H1 (cell line): ENCODE measurements around the gene PITRM1. TPM values are rescaled to one million over a fixed set of nuclear protein-coding genes. Genes with fewer than 3 reads are reported as not detected.

Experiments used
- CTCF ChIA-PET: fragments of 300-600 bp; sonication (Branson Sonifier 250); formaldehyde crosslinking; loops from one replicate; lab custom pipeline; 2021; ENCODE audit not compliant: partially characterized antibody; lab: Charles Lee
- POLR2A ChIA-PET: fragments of 300-600 bp; sonication (Branson Sonifier 250); formaldehyde crosslinking; loops from one replicate; lab custom pipeline; 2021; ENCODE audit warnings: inconsistent platforms; ENCODE audit not compliant: partially characterized antibody; lab: Charles Lee
- DNase-seq, 2 experiments: peaks; one replicate each; pipeline versions ENCODE4 v3.0.0 to v3.0.0-alpha.2; 2010 to 2022; ENCODE audit warnings: low spot score in 2 of 2, low read depth in 1 of 2, mixed read lengths in 1 of 2
- FAIRE-seq: peaks from 2 replicates; lab custom pipeline; 2011; peaks lifted over from hg19 to GRCh38; lab: Jason Lieb, UNC
- H2AFZ ChIP-seq: 2 replicates; pipeline ENCODE4 v1.8.1; 2012; ENCODE audit warnings: low read length, inconsistent platforms
- H2AK5ac ChIP-seq: 2 replicates; pipeline ENCODE4 v1.6.1; 2013; ENCODE audit warnings: low read depth, low read length
- H2BK120ac ChIP-seq: replicated peaks from 2 replicates; pipeline ENCODE3; 2013; ENCODE audit warnings: low read depth, low read length, inconsistent platforms
- H2BK12ac ChIP-seq: 2 replicates; pipeline ENCODE4 v1.6.1; 2013; ENCODE audit warnings: low read depth, low read length
- H2BK15ac ChIP-seq: 2 replicates; pipeline ENCODE4 v1.6.1; 2013; ENCODE audit warnings: low read length
- H2BK20ac ChIP-seq: 2 replicates; pipeline ENCODE4 v1.6.1; 2013; ENCODE audit warnings: low read length
- H2BK5ac ChIP-seq: 2 replicates; pipeline ENCODE4 v1.6.1; 2013; ENCODE audit warnings: low read depth, low read length
- H3K14ac ChIP-seq: 2 replicates; pipeline ENCODE4 v1.6.1; 2013; ENCODE audit warnings: inconsistent platforms; ENCODE audit not compliant: insufficient read length
- H3K18ac ChIP-seq: 2 replicates; pipeline ENCODE4 v1.6.1; 2013; ENCODE audit warnings: low read length; ENCODE audit errors: extremely low read depth
- H3K23ac ChIP-seq: 2 replicates; pipeline ENCODE4 v1.6.1; 2013; ENCODE audit warnings: inconsistent platforms; ENCODE audit not compliant: insufficient read length
- H3K23me2 ChIP-seq: 2 replicates; pipeline ENCODE4 v1.6.1; 2013; ENCODE audit warnings: low read depth, low read length
- H3K27ac ChIP-seq: 2 replicates; pipeline ENCODE4 v1.6.1; 2011; ENCODE audit warnings: low read depth, low read length, inconsistent platforms
- H3K27me3 ChIP-seq, 4 experiments: replicated peaks in 1 of 4; 1 replicate in 1 of 4; 2 replicates in 3 of 4; pipeline versions ENCODE4 v1.6.1 to v1.8.1; 2011 to 2013; ENCODE audit warnings: low read length in 3 of 4, mild to moderate bottlenecking in 3 of 4, inconsistent platforms in 2 of 4, mixed read lengths in 2 of 4, moderate library complexity in 1 of 4; ENCODE audit not compliant: control insufficient read depth in 3 of 4, insufficient read depth in 3 of 4; ENCODE audit errors: extremely low read depth in 1 of 4
- H3K36me3 ChIP-seq, 4 experiments: 2 replicates each; pipeline versions ENCODE4 v1.6.1 to v1.8.1; 2011 to 2013; ENCODE audit warnings: mild to moderate bottlenecking in 4 of 4, low read length in 3 of 4, moderate library complexity in 2 of 4, control low read depth in 1 of 4, inconsistent platforms in 1 of 4; ENCODE audit not compliant: insufficient read depth in 4 of 4, control insufficient read depth in 2 of 4
- H3K4ac ChIP-seq: replicated peaks from 2 replicates; pipeline ENCODE3; 2013; ENCODE audit warnings: low read length, low read depth, mixed read lengths, inconsistent platforms; ENCODE audit not compliant: insufficient read length
- H3K4me1 ChIP-seq, 4 experiments: replicated peaks in 1 of 4; 1 replicate in 1 of 4; 2 replicates in 3 of 4; pipeline versions ENCODE4 v1.6.1 to v1.8.1; 2011 to 2013; ENCODE audit warnings: low read length in 3 of 4, inconsistent platforms in 2 of 4, mixed read lengths in 1 of 4; ENCODE audit not compliant: insufficient read depth in 4 of 4, control insufficient read depth in 3 of 4
- H3K4me2 ChIP-seq, 2 experiments: 2 replicates each; pipeline versions ENCODE4 v1.6.1 to v1.8.1; 2011 to 2013; ENCODE audit warnings: low read depth in 2 of 2, low read length in 2 of 2, control low read depth in 1 of 2, inconsistent platforms in 1 of 2, mild to moderate bottlenecking in 1 of 2; ENCODE audit not compliant: insufficient read depth in 1 of 2
- H3K4me3 ChIP-seq, 4 experiments: fragments of 200-600, 300-600 bp in 1 of 4; sonication (generic), shearing (Covaris generic), sonication (Bioruptor Twin) in 1 of 4; 2 replicates each; pipeline versions ENCODE4 v1.5.1 to v1.8.1; 2011 to 2016; ENCODE audit warnings: low read length in 4 of 4, low read depth in 3 of 4, control low read depth in 2 of 4, inconsistent platforms in 2 of 4, mild to moderate bottlenecking in 2 of 4, mixed read lengths in 1 of 4, moderate library complexity in 1 of 4; ENCODE audit not compliant: insufficient read depth in 2 of 4; ENCODE audit errors: extremely low read depth in 1 of 4
- H3K56ac ChIP-seq: replicated peaks from 2 replicates; pipeline ENCODE3; 2013; ENCODE audit warnings: low read depth, mild to moderate bottlenecking, mixed read lengths, low read length, inconsistent platforms; ENCODE audit not compliant: insufficient read length
- H3K79me1 ChIP-seq: 2 replicates; pipeline ENCODE4 v1.6.1; 2013; ENCODE audit warnings: low read depth, low read length, control low read depth
- H3K79me2 ChIP-seq, 2 experiments: 2 replicates each; pipeline versions ENCODE4 v1.6.1 to v1.8.1; 2012 to 2013; ENCODE audit warnings: low read length in 2 of 2, mild to moderate bottlenecking in 2 of 2, inconsistent platforms in 1 of 2; ENCODE audit not compliant: insufficient read depth in 2 of 2, control insufficient read depth in 1 of 2
- H3K9ac ChIP-seq, 4 experiments: replicated peaks in 1 of 4; 1 replicate in 1 of 4; 2 replicates in 3 of 4; pipeline versions ENCODE4 v1.6.1 to v1.8.1; 2011 to 2013; ENCODE audit warnings: low read depth in 3 of 4, low read length in 3 of 4, control low read depth in 2 of 4, mild to moderate bottlenecking in 2 of 4, moderate library complexity in 2 of 4, inconsistent platforms in 1 of 4; ENCODE audit errors: extremely low read depth in 1 of 4
- H3K9me3 ChIP-seq, 2 experiments: 2 replicates each; pipeline versions ENCODE4 v1.6.1 to v1.8.1; 2012 to 2013; ENCODE audit warnings: mild to moderate bottlenecking in 2 of 2, moderate library complexity in 2 of 2, control low read depth in 1 of 2, inconsistent platforms in 1 of 2, low read depth in 1 of 2, low read length in 1 of 2, mixed read lengths in 1 of 2; ENCODE audit not compliant: insufficient read depth in 2 of 2
- H4K20me1 ChIP-seq, 2 experiments: replicated peaks in 1 of 2; 2 replicates each; pipeline versions ENCODE3 to v1.8.1; 2011 to 2013; ENCODE audit warnings: inconsistent platforms in 2 of 2, low read length in 2 of 2, mild to moderate bottlenecking in 1 of 2; ENCODE audit not compliant: insufficient read depth in 2 of 2, control insufficient read depth in 1 of 2
- H4K5ac ChIP-seq: 2 replicates; pipeline ENCODE4 v1.6.1; 2013; ENCODE audit warnings: low read length, low read depth, mixed read lengths, inconsistent platforms; ENCODE audit not compliant: insufficient read length
- H4K8ac ChIP-seq: 2 replicates; pipeline ENCODE4 v1.8.0; 2013; ENCODE audit warnings: mild to moderate bottlenecking, moderate library complexity, low read length, inconsistent platforms; ENCODE audit not compliant: insufficient read depth; ENCODE audit errors: extremely low read depth
- H4K91ac ChIP-seq: replicated peaks from 2 replicates; pipeline ENCODE3; 2013; ENCODE audit warnings: low read length, mixed read lengths, inconsistent platforms; ENCODE audit not compliant: insufficient read length
- CHD1 ChIP-seq: IDR thresholded peaks from 2 replicates; pipeline ENCODE4 v1.6.1; 2012; ENCODE audit warnings: low read depth, low read length, improper control_type of control experiment
- EZH2 ChIP-seq: fragments of 200-600 bp; sonication (generic); IDR thresholded peaks from 2 replicates; pipeline ENCODE4 v1.7.1; 2012; ENCODE audit warnings: low read depth, mild to moderate bottlenecking, moderate library complexity, low read length, inconsistent platforms; ENCODE audit not compliant: severe bottlenecking
- POLR2A ChIP-seq, 2 experiments: IDR thresholded peaks; 1 replicate in 1 of 2; 2 replicates in 1 of 2; pipeline ENCODE4 v1.6.1; 2011; ENCODE audit warnings: low read depth in 2 of 2, low read length in 2 of 2, mild to moderate bottlenecking in 2 of 2; ENCODE audit errors: control extremely low read depth in 1 of 2
- RBBP5 ChIP-seq: IDR thresholded peaks from 2 replicates; pipeline ENCODE4 v1.7.1; 2012; ENCODE audit warnings: low read depth, mild to moderate bottlenecking, inconsistent platforms, low read length, moderate library complexity, borderline replicate concordance
- WGBS, 2 experiments: shearing (Covaris generic) in 1 of 2; methylation state at CpG; one replicate each; pipeline versions ENCODE4 v1.1.6 to v1.1.7; 2013 to 2015; ENCODE audit warnings: low lambda C conversion rate in 2 of 2, mixed read lengths in 2 of 2, inconsistent platforms in 1 of 2, low coverage in 1 of 2, missing lambda C conversion rate in 1 of 2; ENCODE audit not compliant: insufficient replicate concordance in 2 of 2, insufficient coverage in 1 of 2, insufficient read length in 1 of 2; ENCODE audit errors: extremely low coverage in 1 of 2, missing lambda C conversion rate in 1 of 2; 5-methylcytosine and 5-hydroxymethylcytosine counted together
- polyA plus RNA-seq, 7 experiments: library from polyadenylated mRNA; depleted of rRNA in 3 of 7; stranded (reverse) in 5 of 7; unstranded in 2 of 7; fragments of >200 nt in 5 of 7; fragments of 200-250 nt in 2 of 7; gene quantifications; 1 replicate in 5 of 7; 2 replicates in 1 of 7; 4 replicates in 1 of 7; pipeline versions ENCODE4 v1.2.1 to v1.2.3, GENCODE V29; 2011 to 2013; ENCODE audit warnings: missing spikeins in 2 of 7, mixed read lengths in 2 of 7
- total RNA-seq: library from RNA; stranded (reverse); fragmentation: NEBNext Ultra II Directional; extraction: Animal tissue kit (Norgen Biotek cat#: 25700); gene quantifications from 2 replicates; pipeline ENCODE4 v1.2.1, GENCODE V29; 2021
- TF ChIP-seq, protein P1 (sequence below): IDR thresholded peaks from 2 replicates; pipeline ENCODE4 v1.6.1; 2011; ENCODE audit warnings: low read depth, mild to moderate bottlenecking, low read length; ENCODE audit not compliant: insufficient read depth

The PITRM1 gene
- total and polyA plus RNA-seq, 2 of the 8 experiments (the other 6 are each of a cell fraction or from before 2014, with no cell fraction given), result 18.6 to 31.5 TPM

DNA sequence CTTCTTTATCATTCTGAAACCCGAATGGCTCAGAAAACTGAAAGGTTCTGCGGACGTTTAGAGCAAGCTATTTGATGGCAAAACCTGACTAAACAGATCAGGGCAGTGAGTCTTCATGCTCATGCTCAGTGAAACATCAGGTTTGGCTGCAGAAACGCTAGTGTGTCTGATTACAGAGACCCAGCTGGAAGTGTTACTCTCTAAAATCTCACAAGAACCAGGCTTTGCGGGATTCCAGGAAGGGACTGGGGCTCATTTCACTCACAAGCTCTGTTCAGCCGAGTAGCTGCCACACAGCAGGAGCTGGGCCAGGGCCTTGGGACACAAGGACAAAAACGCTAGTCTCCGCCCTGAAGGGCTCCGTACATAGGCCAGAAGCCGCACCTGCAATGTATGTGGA, 2.9 kb downstream of the PITRM1 start:
- no peak overlapping the region for H2BK5ac ChIP-seq
- TF ChIP-seq, protein P1, sequence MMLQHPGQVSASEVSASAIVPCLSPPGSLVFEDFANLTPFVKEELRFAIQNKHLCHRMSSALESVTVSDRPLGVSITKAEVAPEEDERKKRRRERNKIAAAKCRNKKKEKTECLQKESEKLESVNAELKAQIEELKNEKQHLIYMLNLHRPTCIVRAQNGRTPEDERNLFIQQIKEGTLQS, result no peak
- no peak for TF ChIP-seq CHD1
- no peak for TF ChIP-seq EZH2
- no peak for TF ChIP-seq RBBP5
- no peak for TF ChIP-seq POLR2A (IDR thresholded peaks at IDR 0.05; ENCODE audit: control extremely low read depth in 1 of 2, low read depth in 2 of 2, low read length in 2 of 2)
- no peak overlapping the region for H3K18ac ChIP-seq
- H3K14ac ChIP-seq, result no peak overlapping the region
- H3K4me2 ChIP-seq, result no peak overlapping the region
- H2BK120ac ChIP-seq, result no peak overlapping the region
- H3K79me1 ChIP-seq, result no peaks in the 10 kb centered on the region
- peaks cover 2% of the 10 kb centered on the region; the same call in 1 of the 2 replicates for H3K23me2 ChIP-seq
- WGBS, 2 experiments, result 90% methylated on average over 10 of the region's 10 CpGs; no CpG with 5 or more reads in 1 of the 2 experiments
- no peak overlapping the region for H4K91ac ChIP-seq
- H2BK15ac ChIP-seq, result no peak overlapping the region
- H3K23ac ChIP-seq, result no peak overlapping the region
- H2AK5ac ChIP-seq, result no peak overlapping the region
- no peak overlapping the region for H2BK12ac ChIP-seq
- CTCF ChIA-PET, result interaction anchor here (1.5 kb wide), 1 partner anchor 16 kb away, joined by 4 read pairs; no protein-coding TSS in a partner anchor
- H3K79me2 ChIP-seq, result no peaks in the 10 kb centered on the region; a peak in 1 of 4 replicates
- H4K5ac ChIP-seq, result no peak overlapping the region
- no peaks in the 10 kb centered on the region for H3K27me3 ChIP-seq
- H3K4ac ChIP-seq, result no peak overlapping the region
- no peak overlapping the region for H4K8ac ChIP-seq
- no peak overlapping the region for H2BK20ac ChIP-seq
- H3K27ac ChIP-seq, result no peak overlapping the region
- no peak overlapping the region for H2AFZ ChIP-seq
- H3K9me3 ChIP-seq, result no peaks in the 10 kb centered on the region
- H3K9ac ChIP-seq, result no peak overlapping the region
- peaks cover 0 to 5% of the 10 kb centered on the region in 2 experiments for H4K20me1 ChIP-seq
- no peak for FAIRE-seq
- POLR2A ChIA-PET, result interaction anchor here (1.0 to 1.4 kb wide), 2 partner anchors 16 to 23 kb away, joined by 3 to 4 read pairs; no protein-coding TSS in a partner anchor
- H3K36me3 ChIP-seq, result peaks cover 0 to 17% (median 6%) of the 10 kb centered on the region in 4 experiments; a peak in 2 of 8 replicates
- H3K4me3 ChIP-seq, result no peak overlapping the region
- H3K56ac ChIP-seq, result no peak overlapping the region
- no peak for DNase-seq
- peaks cover 0 to 7% (median 4%) of the 10 kb centered on the region in 4 experiments; a peak in 5 of 7 replicates for H3K4me1 ChIP-seq
